ENCODE data around the gene APAF1.

Gene APAF1

GRCh38 chr12:98738002-98738401 is 92.9 kb downstream of the APAF1 start:
- DNase-seq (ENCODE audit: extremely low spot score) = no peak
- ChIA-PET POLR2A (no interaction called here), CTCF (no interaction called here)
- TF ChIP-seq TARDBP (IDR thresholded peaks at IDR 0.05) (no peak), SUZ12 (IDR thresholded peaks at IDR 0.05) (no peak), LEF1 (IDR thresholded peaks at IDR 0.05; ENCODE audit: borderline replicate concordance) (no peak), L3MBTL2 (conservative IDR thresholded peaks at IDR 0.05) (no peak), CTBP1 (IDR thresholded peaks at IDR 0.05; ENCODE audit: borderline replicate concordance) (no peak), HDGF (IDR thresholded peaks at IDR 0.05; ENCODE audit: borderline replicate concordance) (no peak), FOXK2 (IDR thresholded peaks at IDR 0.05) (no peak)

- no peak for TF ChIP-seq HDGF (IDR thresholded peaks at IDR 0.05; ENCODE audit: borderline replicate concordance)
- no peak for TF ChIP-seq FOXM1 (IDR thresholded peaks at IDR 0.05; ENCODE audit: borderline replicate concordance)
- TF ChIP-seq SUZ12 (IDR thresholded peaks at IDR 0.05) = no peak
- no peak for TF ChIP-seq ELF4 (IDR thresholded peaks at IDR 0.05)
- TF ChIP-seq CTBP1 (IDR thresholded peaks at IDR 0.05; ENCODE audit: borderline replicate concordance) = no peak
- TF ChIP-seq TARDBP (IDR thresholded peaks at IDR 0.05) = no peak
- no peak for TF ChIP-seq ARNT (IDR thresholded peaks at IDR 0.05)
- no peak for TF ChIP-seq FOXK2 (IDR thresholded peaks at IDR 0.05)
- no peak for TF ChIP-seq L3MBTL2 (conservative IDR thresholded peaks at IDR 0.05)
- TF ChIP-seq BHLHE40 (IDR thresholded peaks at IDR 0.05; ENCODE audit: borderline replicate concordance) = no peak
- TF ChIP-seq ZNF384 (IDR thresholded peaks at IDR 0.05) = no peak
- no peak for TF ChIP-seq LEF1 (IDR thresholded peaks at IDR 0.05; ENCODE audit: borderline replicate concordance)
- TF ChIP-seq PKNOX1 (IDR thresholded peaks at IDR 0.05) = no peak
- no peak for DNase-seq (ENCODE audit: extremely low spot score)
- POLR2A ChIA-PET = no interaction called here
- CTCF ChIA-PET = interaction anchor here (1.2 kb wide), 1 partner anchor 314 kb away, joined by 3 read pairs; no protein-coding TSS in a partner anchor
Measured at GRCh38 chr12:98738539-98738938, 93.4 kb downstream of the APAF1 start.

- CTCF ChIA-PET = no interaction called here
- TF ChIP-seq ZNF384 (IDR thresholded peaks at IDR 0.05) = no peak
- no peak for TF ChIP-seq HDGF (IDR thresholded peaks at IDR 0.05; ENCODE audit: borderline replicate concordance)
- no peak for TF ChIP-seq SP1 (IDR thresholded peaks at IDR 0.05)
- no peak for TF ChIP-seq PKNOX1 (IDR thresholded peaks at IDR 0.05)
- no peak for TF ChIP-seq FOXM1 (IDR thresholded peaks at IDR 0.05; ENCODE audit: borderline replicate concordance)
- TF ChIP-seq BHLHE40 (IDR thresholded peaks at IDR 0.05; ENCODE audit: borderline replicate concordance) = no peak
- no peak for TF ChIP-seq L3MBTL2 (conservative IDR thresholded peaks at IDR 0.05)
- TF ChIP-seq FOXA1 (IDR thresholded peaks at IDR 0.05) = no peak
- TF ChIP-seq SUZ12 (IDR thresholded peaks at IDR 0.05) = no peak
- TF ChIP-seq LEF1 (IDR thresholded peaks at IDR 0.05; ENCODE audit: borderline replicate concordance) = no peak
- TF ChIP-seq FOXK2 (IDR thresholded peaks at IDR 0.05) = no peak
- no peak for TF ChIP-seq CTBP1 (IDR thresholded peaks at IDR 0.05; ENCODE audit: borderline replicate concordance)
- no peak for TF ChIP-seq NFRKB (IDR thresholded peaks at IDR 0.05)
- TF ChIP-seq ELF4 (IDR thresholded peaks at IDR 0.05) = no peak
- TF ChIP-seq TARDBP (IDR thresholded peaks at IDR 0.05) = no peak
- no peak for TF ChIP-seq ARNT (IDR thresholded peaks at IDR 0.05)
- POLR2A ChIA-PET = no interaction called here
- no peak for DNase-seq (ENCODE audit: extremely low spot score)
Measured at GRCh38 chr12:98740751-98741150, 95.7 kb downstream of the APAF1 start.

- DNase-seq (ENCODE audit: extremely low spot score) = no peak
- POLR2A ChIA-PET = no interaction called here
- CTCF ChIA-PET = no interaction called here
- TF ChIP-seq CTBP1 (IDR thresholded peaks at IDR 0.05; ENCODE audit: borderline replicate concordance) (no peak), HDGF (IDR thresholded peaks at IDR 0.05; ENCODE audit: borderline replicate concordance) (no peak), ELF4 (IDR thresholded peaks at IDR 0.05) (no peak), FOXK2 (IDR thresholded peaks at IDR 0.05) (no peak)
Measured at GRCh38 chr12:98741196-98741555, 96.1 kb downstream of the APAF1 start.

- no peak for TF ChIP-seq TARDBP (IDR thresholded peaks at IDR 0.05)
- TF ChIP-seq FOXK2 (IDR thresholded peaks at IDR 0.05) = no peak
- TF ChIP-seq PKNOX1 (IDR thresholded peaks at IDR 0.05) = 0 out of 2 replicates have a peak, but pooled peaks have one; percentile 7
- no peak for TF ChIP-seq HDGF (IDR thresholded peaks at IDR 0.05; ENCODE audit: borderline replicate concordance)
- peak; percentile 42 for DNase-seq (ENCODE audit: extremely low spot score)
- CTCF ChIA-PET = interaction anchor here (0.6 to 1.3 kb wide), 6 partner anchors 10 to 232 kb away, joined by 3 to 8 read pairs (median 3); no protein-coding TSS in a partner anchor
- POLR2A ChIA-PET = interaction anchor here (0.7 kb wide), 1 partner anchor 147 kb away, joined by 3 read pairs; no protein-coding TSS in a partner anchor
Measured at GRCh38 chr12:98741556-98742265, 96.6 kb downstream of the APAF1 start.

- TF ChIP-seq LEF1 (IDR thresholded peaks at IDR 0.05; ENCODE audit: borderline replicate concordance) (no peak), ZNF384 (IDR thresholded peaks at IDR 0.05) (0 out of 2 replicates have a peak, but pooled peaks have one; percentile 10), TARDBP (IDR thresholded peaks at IDR 0.05) (no peak)
- POLR2A ChIA-PET = no interaction called here
- CTCF ChIA-PET = interaction anchor here (0.6 kb wide), 2 partner anchors 13 to 113 kb away, joined by 3 read pairs; no protein-coding TSS in a partner anchor
- DNase-seq (ENCODE audit: extremely low spot score) = peak; percentile 60
Measured at GRCh38 chr12:98743362-98743953, 98.4 kb downstream of the APAF1 start.
